ENCODE results near the gene MYPN.

The MYPN gene

DNA sequence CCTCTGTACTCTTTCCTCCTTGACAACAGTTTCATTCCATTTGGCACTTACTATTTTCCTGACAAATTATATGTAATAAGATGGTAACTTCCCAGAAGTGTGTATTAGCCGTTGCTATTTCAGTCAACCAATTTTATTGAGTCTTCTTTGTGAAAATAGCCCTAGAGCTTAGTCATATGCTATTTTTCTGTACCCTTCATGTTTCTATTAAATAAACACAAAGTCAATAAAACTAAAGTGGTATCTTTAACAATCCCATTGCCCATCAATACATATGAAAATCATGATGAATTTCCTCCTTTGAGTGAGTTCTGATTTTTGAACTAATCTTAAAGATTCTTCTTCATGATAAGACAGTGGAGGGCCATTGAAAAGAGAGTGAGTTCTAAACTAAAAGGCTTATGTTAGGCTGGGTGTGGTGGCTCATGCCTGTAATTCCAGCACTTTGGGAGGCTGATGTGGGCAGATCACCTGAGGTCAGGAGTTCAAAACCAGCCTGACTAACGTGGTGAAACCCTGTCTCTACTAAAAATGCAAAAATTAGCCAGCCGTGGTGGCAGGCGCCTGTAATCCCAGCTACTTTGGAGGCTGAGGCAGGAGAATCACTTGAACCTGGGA, 5.9 kb upstream of the MYPN start:
- TF ChIP-seq, protein P1, sequence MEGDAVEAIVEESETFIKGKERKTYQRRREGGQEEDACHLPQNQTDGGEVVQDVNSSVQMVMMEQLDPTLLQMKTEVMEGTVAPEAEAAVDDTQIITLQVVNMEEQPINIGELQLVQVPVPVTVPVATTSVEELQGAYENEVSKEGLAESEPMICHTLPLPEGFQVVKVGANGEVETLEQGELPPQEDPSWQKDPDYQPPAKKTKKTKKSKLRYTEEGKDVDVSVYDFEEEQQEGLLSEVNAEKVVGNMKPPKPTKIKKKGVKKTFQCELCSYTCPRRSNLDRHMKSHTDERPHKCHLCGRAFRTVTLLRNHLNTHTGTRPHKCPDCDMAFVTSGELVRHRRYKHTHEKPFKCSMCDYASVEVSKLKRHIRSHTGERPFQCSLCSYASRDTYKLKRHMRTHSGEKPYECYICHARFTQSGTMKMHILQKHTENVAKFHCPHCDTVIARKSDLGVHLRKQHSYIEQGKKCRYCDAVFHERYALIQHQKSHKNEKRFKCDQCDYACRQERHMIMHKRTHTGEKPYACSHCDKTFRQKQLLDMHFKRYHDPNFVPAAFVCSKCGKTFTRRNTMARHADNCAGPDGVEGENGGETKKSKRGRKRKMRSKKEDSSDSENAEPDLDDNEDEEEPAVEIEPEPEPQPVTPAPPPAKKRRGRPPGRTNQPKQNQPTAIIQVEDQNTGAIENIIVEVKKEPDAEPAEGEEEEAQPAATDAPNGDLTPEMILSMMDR (conservative IDR thresholded peaks at IDR 0.05; ENCODE audit: control insufficient read depth, insufficient read depth, low read depth, low read length) = no peak
- H3K4me3 ChIP-seq (ENCODE audit: control insufficient read depth, low read depth, low read length) = no peak overlapping the region
- no peak for DNase-seq (ENCODE audit: low read depth)

DNA sequence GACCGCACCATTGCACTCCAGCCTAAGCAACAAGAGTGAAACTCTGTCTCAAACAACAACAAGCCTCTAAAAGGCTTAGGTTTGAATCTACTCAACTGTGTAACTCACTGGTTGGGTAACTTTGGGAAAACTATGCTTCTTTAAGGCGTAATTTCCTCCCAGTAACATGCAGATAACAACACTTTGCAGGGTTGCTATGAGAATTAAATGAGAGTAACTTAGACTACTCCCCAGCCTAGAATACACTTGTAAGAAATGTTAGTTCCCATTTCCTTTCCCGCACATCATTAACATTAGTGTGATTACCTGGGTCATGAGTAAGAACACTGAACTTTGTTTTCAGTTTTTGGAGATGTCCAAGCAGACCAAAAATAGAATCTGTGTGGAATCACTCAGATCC, 5.4 kb upstream of the MYPN start:
- DNase-seq (ENCODE audit: low read depth) = no peak
- H3K4me3 ChIP-seq (ENCODE audit: control insufficient read depth, low read depth, low read length) = no peak overlapping the region
- TF ChIP-seq, protein P1 (conservative IDR thresholded peaks at IDR 0.05; ENCODE audit: control insufficient read depth, insufficient read depth, low read depth, low read length) = no peak

DNA sequence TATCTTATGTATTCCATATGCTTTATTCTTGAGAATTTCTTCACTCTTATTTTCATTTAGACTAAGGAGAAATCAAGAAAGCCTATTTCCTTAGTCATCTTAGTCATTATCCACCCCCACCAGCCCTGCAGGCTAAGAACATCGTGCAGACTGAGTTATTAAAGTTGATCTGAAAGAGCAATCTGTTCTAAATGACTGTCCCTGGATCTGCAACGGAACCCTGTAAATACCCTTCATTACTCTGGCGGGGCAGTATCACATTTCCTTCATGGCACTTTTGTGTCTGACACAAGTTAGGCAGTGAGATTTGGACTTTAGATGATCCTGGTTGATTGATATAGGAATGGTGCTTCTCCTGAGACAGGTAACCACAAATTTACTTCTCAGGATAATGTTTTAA, 3.5 kb upstream of the MYPN start:
- DNase-seq (ENCODE audit: low read depth) = peak; percentile 83
- H3K4me3 ChIP-seq (ENCODE audit: control insufficient read depth, low read depth, low read length) = peak overlapping the region; percentile 37

DNA sequence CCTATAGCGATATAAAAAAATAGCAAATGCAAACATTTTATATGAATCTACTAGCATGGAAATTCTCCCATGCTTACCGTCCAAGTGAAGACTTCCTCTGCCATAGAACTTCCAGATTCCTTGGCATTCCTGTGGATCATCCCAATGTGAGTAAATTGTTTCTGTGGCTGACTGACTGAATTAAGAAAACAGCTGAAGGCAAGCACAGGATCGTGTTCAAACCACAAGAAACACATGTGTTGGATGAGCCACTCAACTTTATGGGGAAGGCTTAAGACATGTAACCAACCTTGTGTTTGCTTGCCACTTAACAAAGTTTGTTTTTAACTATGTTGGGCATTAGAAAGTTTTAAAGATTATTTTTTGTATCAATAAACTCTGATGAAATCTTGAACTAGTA, 2.6 kb upstream of the MYPN start:
- DNase-seq (ENCODE audit: low read depth) = peak; percentile 96
- TF ChIP-seq, protein P1 (conservative IDR thresholded peaks at IDR 0.05; ENCODE audit: control insufficient read depth, insufficient read depth, low read depth, low read length) = no peak
- H3K4me3 ChIP-seq (ENCODE audit: control insufficient read depth, low read depth, low read length) = peak overlapping the region; percentile 37

More for the DNA sequence above, 3.5 kb upstream of the MYPN start:
- TF ChIP-seq, protein P1 (conservative IDR thresholded peaks at IDR 0.05; ENCODE audit: control insufficient read depth, insufficient read depth, low read depth, low read length) = no peak

DNA sequence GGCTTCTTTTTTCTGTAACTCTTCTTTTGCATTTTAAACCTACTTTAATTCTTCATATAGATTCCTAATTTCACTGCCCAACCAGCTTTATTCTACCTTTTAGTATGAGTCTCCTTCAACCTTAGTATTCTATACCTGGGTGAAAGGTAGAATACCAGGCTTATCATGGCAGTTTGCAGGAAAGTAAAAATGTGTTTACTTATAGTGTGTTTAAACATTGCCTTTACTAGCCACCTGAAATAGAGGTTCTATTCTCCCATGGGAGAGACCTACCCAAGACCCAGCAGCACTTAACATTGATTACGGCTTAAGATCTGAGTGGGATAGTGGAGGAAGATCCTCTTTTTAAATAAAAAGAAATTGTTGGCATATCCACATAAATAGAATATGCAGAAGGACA, 1.6 kb upstream of the MYPN start:
- H3K4me3 ChIP-seq (ENCODE audit: control insufficient read depth, low read depth, low read length) = no peak overlapping the region
- no peak for DNase-seq (ENCODE audit: low read depth)
- TF ChIP-seq, protein P1 (conservative IDR thresholded peaks at IDR 0.05; ENCODE audit: control insufficient read depth, insufficient read depth, low read depth, low read length) = no peak

DNA sequence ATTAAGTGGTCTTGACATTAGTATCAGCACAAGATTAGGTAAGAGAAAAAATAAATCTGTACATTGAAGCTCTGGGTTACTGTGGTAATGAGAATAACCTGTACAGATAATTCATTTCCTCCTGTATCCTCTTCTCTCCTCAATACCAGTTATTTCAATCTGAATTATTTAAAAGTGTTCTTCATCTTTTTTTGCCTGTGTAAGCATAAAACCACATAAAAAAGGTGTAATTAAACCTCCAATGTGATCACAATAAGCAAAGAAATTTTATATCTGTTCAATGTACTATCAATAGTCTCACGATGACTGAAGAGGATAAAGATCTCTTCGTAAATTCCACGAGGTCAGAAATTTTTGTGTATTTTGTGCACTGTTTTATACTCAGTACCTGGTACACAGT, 1.2 kb upstream of the MYPN start:
- TF ChIP-seq, protein P1 (conservative IDR thresholded peaks at IDR 0.05; ENCODE audit: control insufficient read depth, insufficient read depth, low read depth, low read length) = no peak
- DNase-seq (ENCODE audit: low read depth) = no peak
- H3K4me3 ChIP-seq (ENCODE audit: control insufficient read depth, low read depth, low read length) = no peak overlapping the region

DNA sequence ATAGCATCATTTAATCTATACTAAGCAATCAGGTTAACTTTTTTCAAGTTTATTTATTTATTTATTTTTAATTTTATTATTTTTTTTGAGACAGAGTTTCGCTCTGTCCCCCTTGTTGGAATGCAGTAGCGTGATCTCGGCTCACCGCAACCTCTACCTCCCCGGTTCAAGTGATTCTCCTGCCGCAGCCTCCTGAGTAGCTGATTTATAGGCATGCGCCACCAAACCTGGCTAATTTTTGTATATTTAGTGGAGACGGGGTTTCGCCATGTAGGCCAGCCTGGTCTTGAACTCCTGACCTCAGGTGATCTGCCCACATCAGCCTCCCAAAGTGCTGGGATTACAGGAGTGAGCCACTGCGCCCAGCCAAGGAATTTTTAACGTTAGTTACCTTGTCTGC, 635 bp upstream of the MYPN start:
- no peak overlapping the region for H3K4me3 ChIP-seq (ENCODE audit: control insufficient read depth, low read depth, low read length)
- DNase-seq (ENCODE audit: low read depth) = no peak
- TF ChIP-seq, protein P1 (conservative IDR thresholded peaks at IDR 0.05; ENCODE audit: control insufficient read depth, insufficient read depth, low read depth, low read length) = no peak
